Right atrium auricular region (tissue), 2 donors: ENCODE data around the gene CSNK1D. TPM values are rescaled to one million over a fixed set of nuclear protein-coding genes. Genes with fewer than 3 reads are reported as not detected.

Experiments used
- DNase-seq: peaks from one replicate; pipeline ENCODE4 v3.0.0-alpha.2; 2019; ENCODE audit warnings: low spot score
- H3K27ac ChIP-seq, 2 donors: fragments of 200-600 bp; sonication (generic); 1 replicate in 1 of 2; 2 replicates in 1 of 2; pipeline ENCODE4 v1.5.1; 2016 to 2019
- H3K27me3 ChIP-seq, 2 donors: fragments of 200-600 bp; sonication (generic); one replicate each; pipeline versions ENCODE4 v1.5.1 to v1.6.0; 2017 to 2019
- H3K36me3 ChIP-seq: fragments of 200-600 bp; sonication (generic); one replicate; pipeline ENCODE4 v1.5.1; 2016
- H3K4me1 ChIP-seq, 2 donors: fragments of 200-600 bp; sonication (generic); one replicate each; pipeline versions ENCODE4 v1.5.1 to v1.6.0; 2017 to 2019
- H3K4me3 ChIP-seq, 2 donors: fragments of 200-600 bp; sonication (generic); 1 replicate in 1 of 2; 2 replicates in 1 of 2; pipeline ENCODE4 v1.5.1; 2017 to 2019; ENCODE audit warnings: mild to moderate bottlenecking in 1 of 2, moderate library complexity in 1 of 2
- H3K9me3 ChIP-seq, 2 donors: fragments of 200-600 bp; sonication (generic); one replicate each; pipeline ENCODE4 v1.5.1; 2019
- total RNA-seq, 2 donors: library from RNA; depleted of rRNA; stranded (reverse); fragments of >200 nt; gene quantifications; one replicate each; pipeline ENCODE4 v1.1.0, GENCODE V29; 2016
- TF ChIP-seq, protein P1 (sequence below), 2 donors: fragments of 200-600 bp; sonication (generic); IDR thresholded peaks; one replicate each; pipeline ENCODE4 v1.5.1; 2019; ENCODE audit warnings: antibody characterized with exemption in 2 of 2

The CSNK1D gene
- 10 to 100 TPM; 31.3 to 32.9 TPM for total RNA-seq

DNA sequence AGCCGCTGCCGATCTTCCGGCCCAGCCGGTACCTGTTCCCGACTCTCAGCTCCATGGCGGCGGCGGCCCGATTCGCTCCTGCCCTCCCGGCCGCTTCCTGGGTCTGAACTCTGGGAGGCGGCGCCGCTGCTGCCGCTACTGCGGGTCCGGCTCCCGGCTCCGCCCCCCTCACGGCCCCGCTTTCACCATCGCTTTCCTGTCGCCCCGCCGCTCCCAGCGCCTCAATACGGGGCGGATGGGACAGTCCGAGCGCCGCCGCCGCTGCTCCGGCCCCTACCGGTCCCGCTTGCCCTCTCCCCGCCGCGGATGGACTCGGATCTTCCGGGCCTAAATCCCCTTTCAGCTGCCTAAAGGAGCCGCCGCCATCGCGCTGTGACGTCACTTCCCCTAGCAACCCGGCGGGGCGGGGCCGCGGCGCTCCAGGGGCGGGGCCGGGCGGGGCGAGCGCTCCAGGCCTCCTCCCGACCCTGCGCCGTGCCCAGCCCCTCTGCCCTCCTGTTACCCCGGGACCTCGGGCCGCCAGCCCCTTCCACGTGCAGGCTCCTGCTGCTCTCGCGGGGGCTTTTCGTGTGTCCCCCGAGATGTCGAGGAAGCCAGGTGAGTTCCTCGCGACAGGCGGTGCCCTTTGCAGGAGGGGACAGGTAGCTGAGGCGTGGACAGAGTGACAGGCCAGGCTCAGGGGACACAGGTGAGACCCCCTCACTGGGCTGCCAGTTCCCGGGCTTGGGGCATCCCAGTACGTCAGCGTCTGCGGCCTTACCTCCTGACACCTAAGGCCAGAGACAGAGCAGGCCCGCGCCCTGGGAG, at the start of gene CSNK1D:
CSNK1D (minus strand) TSS at position 374 of the 807 bp plus-strand sequence; CDS start at position 55, 319 bp downstream.
- Histone ChIP-seq H3K36me3 (peaks cover 5% of the 10 kb centered on the region), H3K27ac (peak within 1 kb of the TSS; percentile 96 to 100), H3K27me3 (no peaks in the 10 kb centered on the region), H3K4me1 (peaks cover 0 to 49% of the 10 kb centered on the region in 2 donors), H3K9me3 (no peaks in the 10 kb centered on the region), H3K4me3 (peak within 1 kb of the TSS; percentile 74 to 96)
- peak; percentile 91 for DNase-seq
- TF ChIP-seq, protein P1, sequence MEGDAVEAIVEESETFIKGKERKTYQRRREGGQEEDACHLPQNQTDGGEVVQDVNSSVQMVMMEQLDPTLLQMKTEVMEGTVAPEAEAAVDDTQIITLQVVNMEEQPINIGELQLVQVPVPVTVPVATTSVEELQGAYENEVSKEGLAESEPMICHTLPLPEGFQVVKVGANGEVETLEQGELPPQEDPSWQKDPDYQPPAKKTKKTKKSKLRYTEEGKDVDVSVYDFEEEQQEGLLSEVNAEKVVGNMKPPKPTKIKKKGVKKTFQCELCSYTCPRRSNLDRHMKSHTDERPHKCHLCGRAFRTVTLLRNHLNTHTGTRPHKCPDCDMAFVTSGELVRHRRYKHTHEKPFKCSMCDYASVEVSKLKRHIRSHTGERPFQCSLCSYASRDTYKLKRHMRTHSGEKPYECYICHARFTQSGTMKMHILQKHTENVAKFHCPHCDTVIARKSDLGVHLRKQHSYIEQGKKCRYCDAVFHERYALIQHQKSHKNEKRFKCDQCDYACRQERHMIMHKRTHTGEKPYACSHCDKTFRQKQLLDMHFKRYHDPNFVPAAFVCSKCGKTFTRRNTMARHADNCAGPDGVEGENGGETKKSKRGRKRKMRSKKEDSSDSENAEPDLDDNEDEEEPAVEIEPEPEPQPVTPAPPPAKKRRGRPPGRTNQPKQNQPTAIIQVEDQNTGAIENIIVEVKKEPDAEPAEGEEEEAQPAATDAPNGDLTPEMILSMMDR (IDR thresholded peaks at IDR 0.05) = no peak

DNA sequence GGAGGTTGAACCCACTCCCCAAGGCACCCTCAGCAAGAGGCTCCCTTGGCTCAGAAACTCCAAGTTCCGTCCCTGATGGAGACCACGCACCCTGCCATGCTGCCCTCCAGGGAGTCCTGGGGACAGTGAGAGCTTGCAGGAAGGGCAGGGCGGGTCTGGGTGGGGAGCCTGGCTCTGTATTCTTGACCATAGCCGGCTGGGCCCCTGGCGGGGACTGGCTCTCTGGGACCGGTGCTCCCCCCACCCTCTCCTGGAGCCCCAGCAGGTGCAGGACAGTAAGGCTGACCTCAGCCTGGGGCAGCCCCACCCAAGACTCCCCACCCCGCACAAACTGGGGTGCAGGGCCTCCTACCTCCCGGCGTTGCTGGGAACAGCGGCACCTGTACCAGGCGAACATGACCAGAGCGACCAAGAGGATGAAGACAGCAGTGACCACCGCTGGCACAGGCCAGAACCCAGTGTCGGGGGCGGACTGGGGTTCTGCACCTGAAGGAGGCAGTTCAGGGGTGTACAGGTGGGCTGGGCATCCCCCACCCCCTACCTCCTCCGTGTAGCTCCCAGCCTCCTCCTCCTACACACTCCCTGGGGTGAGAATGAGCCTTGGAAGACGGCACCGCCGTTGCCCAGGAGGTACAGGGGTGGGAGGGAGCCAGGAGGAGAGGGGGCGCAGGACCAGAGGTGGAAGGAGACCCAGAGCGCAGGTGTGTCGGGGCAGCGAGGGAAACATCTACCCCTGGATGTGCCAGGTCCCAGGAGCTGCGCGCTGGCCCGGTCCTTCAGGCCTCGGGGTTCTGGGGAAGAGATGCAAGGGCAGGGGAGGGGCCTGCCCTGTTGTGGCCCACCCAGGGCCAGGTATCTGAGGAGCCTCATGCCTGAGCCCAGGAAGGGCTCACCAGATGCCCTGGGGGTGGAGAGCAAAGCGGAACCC, 49.3 kb upstream of the CSNK1D start:
- no peak overlapping the region for H3K27ac ChIP-seq
- no peak overlapping the region for H3K4me3 ChIP-seq
- peaks cover 0 to 8% of the 10 kb centered on the region in 2 donors for H3K4me1 ChIP-seq
- DNase-seq = no peak
- no peaks in the 10 kb centered on the region for H3K36me3 ChIP-seq
- H3K27me3 ChIP-seq = no peaks in the 10 kb centered on the region
- H3K9me3 ChIP-seq = no peaks in the 10 kb centered on the region
- TF ChIP-seq, protein P1 (IDR thresholded peaks at IDR 0.05) = no peak

DNA sequence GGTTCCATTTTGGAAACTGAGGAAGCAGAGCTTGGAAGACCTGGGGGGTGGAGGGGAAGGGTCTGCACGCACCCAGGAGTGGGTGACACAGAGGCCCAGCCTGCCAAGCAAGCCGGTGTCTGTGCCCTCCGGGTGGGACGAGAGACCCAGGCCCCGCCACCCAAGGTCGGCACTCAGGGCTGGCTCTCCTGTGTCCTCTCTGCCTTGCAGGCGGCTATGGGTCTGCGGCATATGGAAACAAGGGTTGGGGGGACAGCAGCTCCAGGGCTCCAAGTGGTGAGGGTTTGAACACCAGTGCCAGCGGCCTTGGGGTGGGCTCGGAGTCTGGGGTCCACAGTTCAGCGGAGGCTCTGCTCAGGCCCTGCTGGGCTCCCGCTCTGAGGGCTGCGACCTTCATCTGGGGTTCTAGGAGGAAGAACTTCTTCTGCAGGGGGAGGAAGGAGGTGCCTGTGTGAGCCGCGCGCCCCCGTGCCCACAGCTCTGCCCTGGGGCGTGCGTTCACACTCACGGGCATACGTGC, 48.5 kb upstream of the CSNK1D start:
- peaks cover 0 to 8% of the 10 kb centered on the region in 2 donors for H3K4me1 ChIP-seq
- no peaks in the 10 kb centered on the region for H3K27me3 ChIP-seq
- H3K36me3 ChIP-seq = no peaks in the 10 kb centered on the region
- no peak overlapping the region for H3K4me3 ChIP-seq
- H3K9me3 ChIP-seq = no peaks in the 10 kb centered on the region
- TF ChIP-seq, protein P1 (IDR thresholded peaks at IDR 0.05) = no peak
- no peak overlapping the region for H3K27ac ChIP-seq
- no peak for DNase-seq

DNA sequence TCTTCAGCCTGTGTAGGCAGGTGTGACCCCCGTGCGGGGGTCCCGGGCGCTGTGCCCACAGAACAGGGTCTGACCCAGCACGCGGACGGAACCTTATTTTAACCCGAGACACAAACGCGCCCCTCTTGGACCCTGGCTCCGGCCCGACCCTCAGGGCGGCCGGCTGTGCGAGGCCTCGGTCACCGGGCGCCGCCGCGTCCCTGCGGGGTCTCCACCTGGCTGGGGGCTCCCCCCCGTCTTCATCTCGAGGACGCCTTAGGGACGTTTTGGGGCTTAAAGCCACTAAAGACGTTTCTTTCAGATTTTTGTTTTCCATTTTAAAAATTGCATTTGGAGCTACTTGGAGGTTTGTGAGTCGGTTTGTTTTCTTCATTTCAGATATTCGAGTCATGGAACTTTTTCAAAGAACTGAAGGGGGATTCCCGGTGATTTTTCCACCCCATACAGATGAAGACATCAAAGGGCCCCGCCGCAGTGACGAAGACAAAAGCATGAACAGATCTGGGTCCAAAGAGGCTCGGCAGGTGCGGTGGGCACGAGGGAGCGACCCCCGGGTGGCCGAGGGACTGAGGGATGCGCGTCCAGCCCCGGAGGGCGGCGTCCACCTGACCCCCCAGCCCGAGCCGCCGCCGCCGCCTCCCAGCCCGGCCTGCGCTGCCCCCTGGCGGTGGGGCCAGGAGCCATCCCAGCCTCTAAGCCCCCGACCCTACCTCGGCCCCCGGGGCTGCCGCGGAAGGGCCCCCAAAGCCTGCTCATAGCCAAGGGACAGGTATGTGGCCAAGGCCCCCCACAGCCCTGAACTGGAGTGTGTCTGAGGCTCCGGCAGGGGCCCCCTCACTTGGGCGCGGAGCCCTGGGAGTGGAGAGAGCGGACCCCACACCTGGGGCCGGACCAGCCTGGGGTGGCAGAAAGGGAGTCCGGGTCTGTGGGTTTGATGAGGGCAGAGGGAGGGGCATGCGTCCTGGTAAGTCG, 47.7 kb upstream of the CSNK1D start:
- H3K9me3 ChIP-seq = no peaks in the 10 kb centered on the region
- DNase-seq = no peak
- no peaks in the 10 kb centered on the region for H3K36me3 ChIP-seq
- peaks cover 0 to 9% of the 10 kb centered on the region in 2 donors for H3K4me1 ChIP-seq
- H3K27me3 ChIP-seq = no peaks in the 10 kb centered on the region
- TF ChIP-seq, protein P1 (IDR thresholded peaks at IDR 0.05) = peak; percentile 86 to 99
- no peak overlapping the region for H3K4me3 ChIP-seq
- H3K27ac ChIP-seq = no peak overlapping the region
